GM12878 (cell line): ENCODE results near the gene ISY1. TPM values are rescaled to one million over a fixed set of nuclear protein-coding genes. Genes with fewer than 3 reads are reported as not detected.

Experiments used
- ATAC-seq: fragments of 200-7000 bp; cut with Tn5 transposase; 3 replicates; pipeline ENCODE4 v1.9.1; 2020; ENCODE audit warnings: mild to moderate bottlenecking, moderate library complexity
- BruUV-seq: library from RNA; stranded (reverse); fragments of 400-500 nt; replicated peaks from 2 replicates; lab custom pipeline; 2021; lab: Mats Ljungman, UMichigan
- CTCF ChIA-PET: fragments of 300-600 bp; sonication (Branson Sonifier 250); formaldehyde crosslinking; extraction: SDS; loops from one replicate; lab custom pipeline; 2021; ENCODE audit warnings: inconsistent platforms; lab: Yijun Ruan, JAX
- POLR2A ChIA-PET: fragments of 350-600 bp; formaldehyde crosslinking; extraction: SDS; loops from one replicate; lab custom pipeline; 2021; ENCODE audit warnings: inconsistent platforms; lab: Charles Lee
- RAD21 ChIA-PET: fragments of 300-600 bp; sonication (Branson Sonifier 250); formaldehyde crosslinking; loops from one replicate; lab custom pipeline; 2023; ENCODE audit warnings: antibody characterized with exemption; ENCODE audit not compliant: unreplicated experiment; lab: Charles Lee
- SMC1A ChIA-PET: fragments of 300-600 bp; sonication (Branson Sonifier 250); formaldehyde crosslinking; loops from one replicate; lab custom pipeline; 2023; ENCODE audit not compliant: unreplicated experiment, uncharacterized antibody; lab: Charles Lee
- DNase-seq: peaks from one replicate; pipeline ENCODE4 v3.0.0-alpha.2; 2011; ENCODE audit warnings: low read depth, low spot score
- FAIRE-seq: peaks from 3 replicates; lab custom pipeline; 2011; peaks lifted over from hg19 to GRCh38; lab: Jason Lieb, UNC
- H2AFZ ChIP-seq: 2 replicates; pipeline ENCODE4 v1.6.0; 2011; ENCODE audit warnings: low read depth, low read length, control low read depth; ENCODE audit not compliant: control insufficient read depth
- H3K27ac ChIP-seq: 2 replicates; pipeline ENCODE4 v1.5.1; 2011; ENCODE audit warnings: control low read depth; ENCODE audit not compliant: control insufficient read depth, insufficient read depth
- H3K27me3 ChIP-seq, 2 experiments: replicated peaks in 1 of 2; 2 replicates each; pipeline versions ENCODE4 v1.6.0 to v1.6.1; 2011; ENCODE audit warnings: low read length in 1 of 2; ENCODE audit not compliant: control insufficient read depth in 2 of 2, insufficient read depth in 2 of 2
- H3K36me3 ChIP-seq, 2 experiments: 2 replicates each; pipeline ENCODE4 v1.5.1; 2011; ENCODE audit warnings: low read length in 1 of 2; ENCODE audit not compliant: control insufficient read depth in 2 of 2, insufficient read depth in 2 of 2
- H3K4me1 ChIP-seq: 2 replicates; pipeline ENCODE4 v1.6.1; 2011; ENCODE audit warnings: mild to moderate bottlenecking, low read length, moderate library complexity, mixed read lengths; ENCODE audit not compliant: control insufficient read depth, insufficient read depth
- H3K4me2 ChIP-seq: 2 replicates; pipeline ENCODE4 v1.6.0; 2011; ENCODE audit warnings: control low read depth; ENCODE audit not compliant: control insufficient read depth, insufficient read depth
- H3K4me3 ChIP-seq: fragments of 200-600 bp; sonication (generic); 2 replicates; pipeline ENCODE4 v1.5.1; 2016
- H3K79me2 ChIP-seq: 2 replicates; pipeline ENCODE4 v1.6.0; 2011; ENCODE audit warnings: low read length; ENCODE audit not compliant: control insufficient read depth, insufficient read depth
- H3K9ac ChIP-seq: 2 replicates; pipeline ENCODE4 v1.8.0; 2011; ENCODE audit warnings: low read length, control low read depth, mixed read lengths; ENCODE audit not compliant: control insufficient read depth, insufficient read depth
- H3K9me3 ChIP-seq: replicated peaks from 3 replicates; pipeline ENCODE4 v1.5.1; 2011; ENCODE audit warnings: mild to moderate bottlenecking, low read length; ENCODE audit not compliant: control insufficient read depth, insufficient read depth
- H4K20me1 ChIP-seq: 2 replicates; pipeline ENCODE4 v1.6.0; 2011; ENCODE audit not compliant: control insufficient read depth, insufficient read depth
- KLF5 ChIP-seq: fragments of 450-650 bp; IDR thresholded peaks from 2 replicates; pipeline ENCODE4 v1.6.1; 2014; ENCODE audit warnings: mild to moderate bottlenecking; ENCODE audit not compliant: partially characterized antibody
- MEF2B ChIP-seq: fragments of 450-650 bp; IDR thresholded peaks from 2 replicates; pipeline ENCODE4 v1.6.1; 2018; ENCODE audit warnings: mild to moderate bottlenecking, moderate library complexity; ENCODE audit not compliant: partially characterized antibody, poor library complexity, severe bottlenecking
- NFIC ChIP-seq: IDR thresholded peaks from 2 replicates; pipeline ENCODE4 v1.6.1; 2012; ENCODE audit warnings: low read depth, mild to moderate bottlenecking, inconsistent platforms, low read length, moderate library complexity
- RAD21 ChIP-seq: IDR thresholded peaks from 2 replicates; pipeline ENCODE4 v1.6.1; 2011; ENCODE audit warnings: mild to moderate bottlenecking, low read depth, low read length, moderate library complexity; ENCODE audit not compliant: insufficient read depth
- SMARCA5 ChIP-seq: fragments of 450-650 bp; IDR thresholded peaks from 2 replicates; pipeline ENCODE4 v1.6.1; 2017; ENCODE audit warnings: mild to moderate bottlenecking
- SRF ChIP-seq, 2 experiments: IDR thresholded peaks; 2 replicates each; pipeline ENCODE4 v1.6.1; 2011; ENCODE audit warnings: low read depth in 2 of 2, low read length in 2 of 2, mild to moderate bottlenecking in 1 of 2, moderate library complexity in 1 of 2
- TAF1 ChIP-seq: IDR thresholded peaks from 2 replicates; pipeline ENCODE4 v1.6.1; 2011; ENCODE audit warnings: mild to moderate bottlenecking, low read depth, low read length, borderline replicate concordance
- YBX1 ChIP-seq: fragments of 450-650 bp; IDR thresholded peaks from 2 replicates; pipeline ENCODE4 v1.6.1; 2016; ENCODE audit warnings: antibody characterized with exemption
- YY1 ChIP-seq: IDR thresholded peaks from 2 replicates; pipeline ENCODE4 v1.6.1; 2011; ENCODE audit warnings: low read depth, mild to moderate bottlenecking, low read length
- WGBS: methylation state at CpG from one replicate; pipeline ENCODE4 v1.1.6; 2016; ENCODE audit warnings: low lambda C conversion rate; ENCODE audit not compliant: insufficient replicate concordance, insufficient coverage; ENCODE audit errors: missing lambda C conversion rate; 5-methylcytosine and 5-hydroxymethylcytosine counted together
- in situ Hi-C: fragments of 300-500 bp; cut with MboI; formaldehyde crosslinking; loops from 9 replicates; pipeline ENCODE4 v1.14.3; 2018; ENCODE audit warnings: mixed read lengths
- intact Hi-C: fragments of 100-400 bp; cut with micrococcal nuclease; formaldehyde crosslinking; loops from one replicate; pipeline ENCODE4 v1.14.2; 2022; ENCODE audit not compliant: unreplicated experiment
- polyA plus RNA-seq, 11 experiments: library from polyadenylated mRNA; depleted of rRNA in 4 of 11; unstranded in 6 of 11; stranded (reverse) in 5 of 11; fragments of >200 nt; fragmentation: Nextera tagmentation in 4 of 11; fragmentation: Illumina TruSeq in 1 of 11; extraction: Ambion mirVana in 4 of 11; extraction: Trizol in 1 of 11; gene quantifications; 1 replicate in 1 of 11; 2 replicates in 10 of 11; pipeline versions ENCODE4 v1.2.1 to v1.2.3, GENCODE V29; 2011 to 2016; ENCODE audit warnings: inconsistent platforms in 2 of 11, missing spikeins in 2 of 11, low read depth in 1 of 11
- total RNA-seq, 4 experiments: library from RNA; depleted of rRNA in 3 of 4; stranded (reverse); fragments of >200 nt in 3 of 4; fragmentation: Illumina TruSeq in 1 of 4; extraction: Trizol in 1 of 4; gene quantifications; 2 replicates each; pipeline versions ENCODE4 v1.2.1 to v1.2.3, GENCODE V29; 2013 to 2021
- TF ChIP-seq, protein P1 (sequence below): IDR thresholded peaks from 2 replicates; pipeline ENCODE4 v1.6.1; 2012; ENCODE audit warnings: low read depth, low read length, improper control_type of control experiment
- TF ChIP-seq, protein P2 (sequence below): fragments of 150-350 bp; IDR thresholded peaks from 2 replicates; pipeline ENCODE4 v1.6.1; 2014; ENCODE audit warnings: mild to moderate bottlenecking, low read depth, low read length
- TF ChIP-seq, protein P3 (sequence below): fragments of 450-650 bp; IDR thresholded peaks from 2 replicates; pipeline ENCODE4 v1.6.1; 2017; ENCODE audit warnings: mild to moderate bottlenecking, moderate library complexity
- TF ChIP-seq, protein P4 (sequence below): fragments of 450-650 bp; formaldehyde crosslinking; IDR thresholded peaks from 2 replicates; pipeline ENCODE4 v1.4.0; 2020; ENCODE audit warnings: mild to moderate bottlenecking, moderate library complexity

The ISY1 gene
- total and polyA plus RNA-seq, 10 of the 15 experiments (the other 5 are each of a cell fraction or from before 2014, with no cell fraction given) = 28.3 to 72.2 (median 44.7) TPM

DNA sequence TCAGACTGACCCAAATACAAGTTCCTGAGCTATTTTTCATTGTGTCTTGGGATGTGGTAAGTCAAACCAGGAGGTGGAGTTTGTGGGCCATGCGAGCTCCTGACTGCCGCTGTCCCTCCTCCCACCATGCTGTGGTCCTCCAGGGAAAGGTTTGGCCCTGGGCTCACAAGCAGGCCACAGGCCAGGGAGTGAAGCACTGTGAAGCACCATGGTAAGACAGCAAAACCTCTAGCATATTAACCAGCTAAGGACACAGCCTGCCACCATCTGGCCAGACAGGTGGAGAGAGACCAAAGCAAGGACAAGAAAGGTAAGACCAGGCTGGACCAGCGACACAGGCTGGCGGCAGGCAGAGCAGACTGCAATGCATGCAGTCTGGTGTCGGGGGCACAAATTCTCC lies 54.5 kb downstream of the ISY1 start:
- SMC1A ChIA-PET = no interaction called here
- FAIRE-seq = no peak
- in situ Hi-C loops (no loop called here), intact Hi-C loops (no loop called here)
- no peaks in the 10 kb centered on the region for H3K79me2 ChIP-seq
- no peaks in the 10 kb centered on the region for H4K20me1 ChIP-seq
- no peak overlapping the region for H3K27ac ChIP-seq
- POLR2A ChIA-PET = no interaction called here
- H3K36me3 ChIP-seq = peaks cover 0 to 8% of the 10 kb centered on the region in 2 experiments; a peak in 1 of 4 replicates
- CTCF ChIA-PET = interaction anchor here (1.6 kb wide), 1 partner anchor 52 kb away, joined by 5 read pairs; no protein-coding TSS in a partner anchor
- H3K27me3 ChIP-seq = no peaks in the 10 kb centered on the region
- ATAC-seq = no peak
- DNase-seq = no peak
- H3K9ac ChIP-seq = no peak overlapping the region
- WGBS = 98% methylated on average over 5 of the region's 5 CpGs
- no peak overlapping the region for H3K4me2 ChIP-seq
- RAD21 ChIA-PET = no interaction called here
- H3K9me3 ChIP-seq = no peaks in the 10 kb centered on the region
- no TSS peak for BruUV-seq
- no peaks in the 10 kb centered on the region for H3K4me1 ChIP-seq
- H2AFZ ChIP-seq = no peak overlapping the region
- H3K4me3 ChIP-seq = no peak overlapping the region
- 0 out of 2 replicates have a peak, but pooled peaks have one; percentile 10 for TF ChIP-seq RAD21
- TF ChIP-seq YY1 = no peak
- no peak for TF ChIP-seq TAF1
- TF ChIP-seq, protein P1, sequence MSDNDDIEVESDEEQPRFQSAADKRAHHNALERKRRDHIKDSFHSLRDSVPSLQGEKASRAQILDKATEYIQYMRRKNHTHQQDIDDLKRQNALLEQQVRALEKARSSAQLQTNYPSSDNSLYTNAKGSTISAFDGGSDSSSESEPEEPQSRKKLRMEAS = no peak
- TF ChIP-seq, protein P2, sequence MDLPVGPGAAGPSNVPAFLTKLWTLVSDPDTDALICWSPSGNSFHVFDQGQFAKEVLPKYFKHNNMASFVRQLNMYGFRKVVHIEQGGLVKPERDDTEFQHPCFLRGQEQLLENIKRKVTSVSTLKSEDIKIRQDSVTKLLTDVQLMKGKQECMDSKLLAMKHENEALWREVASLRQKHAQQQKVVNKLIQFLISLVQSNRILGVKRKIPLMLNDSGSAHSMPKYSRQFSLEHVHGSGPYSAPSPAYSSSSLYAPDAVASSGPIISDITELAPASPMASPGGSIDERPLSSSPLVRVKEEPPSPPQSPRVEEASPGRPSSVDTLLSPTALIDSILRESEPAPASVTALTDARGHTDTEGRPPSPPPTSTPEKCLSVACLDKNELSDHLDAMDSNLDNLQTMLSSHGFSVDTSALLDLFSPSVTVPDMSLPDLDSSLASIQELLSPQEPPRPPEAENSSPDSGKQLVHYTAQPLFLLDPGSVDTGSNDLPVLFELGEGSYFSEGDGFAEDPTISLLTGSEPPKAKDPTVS = no peak
- TF ChIP-seq, protein P3, sequence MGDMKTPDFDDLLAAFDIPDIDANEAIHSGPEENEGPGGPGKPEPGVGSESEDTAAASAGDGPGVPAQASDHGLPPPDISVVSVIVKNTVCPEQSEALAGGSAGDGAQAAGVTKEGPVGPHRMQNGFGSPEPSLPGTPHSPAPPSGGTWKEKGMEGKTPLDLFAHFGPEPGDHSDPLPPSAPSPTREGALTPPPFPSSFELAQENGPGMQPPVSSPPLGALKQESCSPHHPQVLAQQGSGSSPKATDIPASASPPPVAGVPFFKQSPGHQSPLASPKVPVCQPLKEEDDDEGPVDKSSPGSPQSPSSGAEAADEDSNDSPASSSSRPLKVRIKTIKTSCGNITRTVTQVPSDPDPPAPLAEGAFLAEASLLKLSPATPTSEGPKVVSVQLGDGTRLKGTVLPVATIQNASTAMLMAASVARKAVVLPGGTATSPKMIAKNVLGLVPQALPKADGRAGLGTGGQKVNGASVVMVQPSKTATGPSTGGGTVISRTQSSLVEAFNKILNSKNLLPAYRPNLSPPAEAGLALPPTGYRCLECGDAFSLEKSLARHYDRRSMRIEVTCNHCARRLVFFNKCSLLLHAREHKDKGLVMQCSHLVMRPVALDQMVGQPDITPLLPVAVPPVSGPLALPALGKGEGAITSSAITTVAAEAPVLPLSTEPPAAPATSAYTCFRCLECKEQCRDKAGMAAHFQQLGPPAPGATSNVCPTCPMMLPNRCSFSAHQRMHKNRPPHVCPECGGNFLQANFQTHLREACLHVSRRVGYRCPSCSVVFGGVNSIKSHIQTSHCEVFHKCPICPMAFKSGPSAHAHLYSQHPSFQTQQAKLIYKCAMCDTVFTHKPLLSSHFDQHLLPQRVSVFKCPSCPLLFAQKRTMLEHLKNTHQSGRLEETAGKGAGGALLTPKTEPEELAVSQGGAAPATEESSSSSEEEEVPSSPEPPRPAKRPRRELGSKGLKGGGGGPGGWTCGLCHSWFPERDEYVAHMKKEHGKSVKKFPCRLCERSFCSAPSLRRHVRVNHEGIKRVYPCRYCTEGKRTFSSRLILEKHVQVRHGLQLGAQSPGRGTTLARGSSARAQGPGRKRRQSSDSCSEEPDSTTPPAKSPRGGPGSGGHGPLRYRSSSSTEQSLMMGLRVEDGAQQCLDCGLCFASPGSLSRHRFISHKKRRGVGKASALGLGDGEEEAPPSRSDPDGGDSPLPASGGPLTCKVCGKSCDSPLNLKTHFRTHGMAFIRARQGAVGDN = no peak
- no peak for TF ChIP-seq SRF (IDR thresholded peaks at IDR 0.05; ENCODE audit: low read depth in 2 of 2, low read length in 2 of 2)
- no peak for TF ChIP-seq NFIC
- TF ChIP-seq YBX1 = no peak
- no peak for TF ChIP-seq MEF2B
- TF ChIP-seq SMARCA5 = no peak
- TF ChIP-seq, protein P4, sequence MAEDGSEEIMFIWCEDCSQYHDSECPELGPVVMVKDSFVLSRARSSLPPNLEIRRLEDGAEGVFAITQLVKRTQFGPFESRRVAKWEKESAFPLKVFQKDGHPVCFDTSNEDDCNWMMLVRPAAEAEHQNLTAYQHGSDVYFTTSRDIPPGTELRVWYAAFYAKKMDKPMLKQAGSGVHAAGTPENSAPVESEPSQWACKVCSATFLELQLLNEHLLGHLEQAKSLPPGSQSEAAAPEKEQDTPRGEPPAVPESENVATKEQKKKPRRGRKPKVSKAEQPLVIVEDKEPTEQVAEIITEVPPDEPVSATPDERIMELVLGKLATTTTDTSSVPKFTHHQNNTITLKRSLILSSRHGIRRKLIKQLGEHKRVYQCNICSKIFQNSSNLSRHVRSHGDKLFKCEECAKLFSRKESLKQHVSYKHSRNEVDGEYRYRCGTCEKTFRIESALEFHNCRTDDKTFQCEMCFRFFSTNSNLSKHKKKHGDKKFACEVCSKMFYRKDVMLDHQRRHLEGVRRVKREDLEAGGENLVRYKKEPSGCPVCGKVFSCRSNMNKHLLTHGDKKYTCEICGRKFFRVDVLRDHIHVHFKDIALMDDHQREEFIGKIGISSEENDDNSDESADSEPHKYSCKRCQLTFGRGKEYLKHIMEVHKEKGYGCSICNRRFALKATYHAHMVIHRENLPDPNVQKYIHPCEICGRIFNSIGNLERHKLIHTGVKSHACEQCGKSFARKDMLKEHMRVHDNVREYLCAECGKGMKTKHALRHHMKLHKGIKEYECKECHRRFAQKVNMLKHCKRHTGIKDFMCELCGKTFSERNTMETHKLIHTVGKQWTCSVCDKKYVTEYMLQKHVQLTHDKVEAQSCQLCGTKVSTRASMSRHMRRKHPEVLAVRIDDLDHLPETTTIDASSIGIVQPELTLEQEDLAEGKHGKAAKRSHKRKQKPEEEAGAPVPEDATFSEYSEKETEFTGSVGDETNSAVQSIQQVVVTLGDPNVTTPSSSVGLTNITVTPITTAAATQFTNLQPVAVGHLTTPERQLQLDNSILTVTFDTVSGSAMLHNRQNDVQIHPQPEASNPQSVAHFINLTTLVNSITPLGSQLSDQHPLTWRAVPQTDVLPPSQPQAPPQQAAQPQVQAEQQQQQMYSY (CRISPR knock-in tag) = no peak
- no peak for TF ChIP-seq KLF5
